ENCODE results near the gene PYGB.

PYGB gene

GRCh38 chr20:25272223-25273000, 24.5 kb downstream of the PYGB start:
- TF ChIP-seq CTCF (IDR thresholded peaks at IDR 0.05; ENCODE audit: extremely low read depth, missing control alignments): no peak
- DNase-seq (ENCODE audit: low spot score): no peak

- no peak for TF ChIP-seq CTCF (IDR thresholded peaks at IDR 0.05; ENCODE audit: extremely low read depth, missing control alignments)
- no peak for DNase-seq (ENCODE audit: low spot score)
Observed at GRCh38 chr20:25273046-25273445, 25.2 kb downstream of the PYGB start.

GRCh38 chr20:25273541-25274358, 25.9 kb downstream of the PYGB start:
- DNase-seq (ENCODE audit: low spot score): no peak
- no peak for TF ChIP-seq CTCF (IDR thresholded peaks at IDR 0.05; ENCODE audit: extremely low read depth, missing control alignments)

GRCh38 chr20:25274481-25274880, 26.6 kb downstream of the PYGB start:
- no peak for TF ChIP-seq CTCF (IDR thresholded peaks at IDR 0.05; ENCODE audit: extremely low read depth, missing control alignments)
- no peak for DNase-seq (ENCODE audit: low spot score)

- no peak for TF ChIP-seq CTCF (IDR thresholded peaks at IDR 0.05; ENCODE audit: extremely low read depth, missing control alignments)
- DNase-seq (ENCODE audit: low spot score): no peak
Observed at GRCh38 chr20:25274891-25275812, 27.3 kb downstream of the PYGB start.

GRCh38 chr20:25275813-25276532, 28.1 kb downstream of the PYGB start:
- TF ChIP-seq CTCF (IDR thresholded peaks at IDR 0.05; ENCODE audit: extremely low read depth, missing control alignments): no peak
- no peak for DNase-seq (ENCODE audit: low spot score)
